Vagina (tissue), 2 donors: Measurements from ENCODE around the gene AHNAK.
A peak's percentile ranks its signal among the peaks of the same experiment; 100 is the strongest.

Source experiments
- CTCF ChIP-seq, 3 experiments: fragments of 450-650 bp in 2 of 3; fragments of 200-600 bp in 1 of 3; sonication (generic) in 1 of 3; IDR thresholded peaks; one replicate each; pipeline ENCODE4 v1.5.1; 2017 to 2019; ENCODE audit warnings: antibody characterized with exemption in 3 of 3, mild to moderate bottlenecking in 2 of 3, moderate library complexity in 2 of 3
- POLR2A ChIP-seq, 2 donors: fragments of 450-650 bp; IDR thresholded peaks; one replicate each; pipeline ENCODE4 v1.6.1; 2017; ENCODE audit warnings: antibody characterized with exemption in 2 of 2, mild to moderate bottlenecking in 2 of 2, moderate library complexity in 2 of 2
- POLR2AphosphoS5 ChIP-seq, 2 donors: sonication (generic); formaldehyde crosslinking; IDR thresholded peaks; one replicate each; pipeline ENCODE4 v1.9.0; 2017; ENCODE audit warnings: antibody characterized with exemption in 2 of 2, mild to moderate bottlenecking in 2 of 2, low read depth in 1 of 2; ENCODE audit not compliant: insufficient read depth in 1 of 2

GRCh38 chr11:62499944-62500649 is 46.5 kb downstream of the AHNAK start:
- TF ChIP-seq CTCF (IDR thresholded peaks at IDR 0.05) (no peak), POLR2AphosphoS5 (IDR thresholded peaks at IDR 0.05; ENCODE audit: insufficient read depth in 1 of 2, low read depth in 1 of 2) (peak in 1 of 2 donors; percentile 39), POLR2A (IDR thresholded peaks at IDR 0.05) (no peak)
